ENCODE results near the gene HHLA2. TPM values are rescaled to one million over a fixed set of nuclear protein-coding genes. Genes with fewer than 3 reads are reported as not detected.

Gene HHLA2
- total RNA-seq, 2 donors from 2014 or later, result 0.82 to 2.6 TPM

DNA sequence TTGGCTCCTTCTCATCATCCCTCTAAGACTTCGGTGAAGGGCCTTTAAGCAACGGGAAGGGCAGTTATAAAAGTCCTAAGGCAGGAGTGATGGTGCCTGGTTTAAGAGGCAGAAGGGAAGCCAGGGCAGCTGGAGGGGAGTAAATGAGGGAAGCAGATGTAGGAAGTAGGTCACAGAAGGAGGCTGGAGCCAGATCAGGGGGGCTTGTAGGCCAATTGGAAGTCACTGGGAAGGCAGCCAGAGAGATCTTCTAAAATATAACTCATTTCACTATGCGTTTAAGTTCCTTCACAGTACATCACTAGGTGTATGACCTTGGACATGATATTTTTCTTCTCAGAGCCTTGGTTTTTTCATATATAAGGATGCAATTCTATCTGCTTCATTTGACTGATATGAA, 119.3 kb downstream of the HHLA2 start:
- intact Hi-C loops (cut with DNase I), result no loop called here
- Histone ChIP-seq H3K27me3 (replicated peaks; ENCODE audit: insufficient read depth) (no peaks in the 10 kb centered on the region), H3K4me1 (replicated peaks) (peaks cover 15% of the 10 kb centered on the region), H3K36me3 (no peaks in the 10 kb centered on the region), H3K4me3 (no peak overlapping the region), H3K27ac (no peak overlapping the region), H3K9me3 (no peaks in the 10 kb centered on the region)
- TF ChIP-seq POLR2A (IDR thresholded peaks at IDR 0.05), result no peak
- TF ChIP-seq, protein P1, sequence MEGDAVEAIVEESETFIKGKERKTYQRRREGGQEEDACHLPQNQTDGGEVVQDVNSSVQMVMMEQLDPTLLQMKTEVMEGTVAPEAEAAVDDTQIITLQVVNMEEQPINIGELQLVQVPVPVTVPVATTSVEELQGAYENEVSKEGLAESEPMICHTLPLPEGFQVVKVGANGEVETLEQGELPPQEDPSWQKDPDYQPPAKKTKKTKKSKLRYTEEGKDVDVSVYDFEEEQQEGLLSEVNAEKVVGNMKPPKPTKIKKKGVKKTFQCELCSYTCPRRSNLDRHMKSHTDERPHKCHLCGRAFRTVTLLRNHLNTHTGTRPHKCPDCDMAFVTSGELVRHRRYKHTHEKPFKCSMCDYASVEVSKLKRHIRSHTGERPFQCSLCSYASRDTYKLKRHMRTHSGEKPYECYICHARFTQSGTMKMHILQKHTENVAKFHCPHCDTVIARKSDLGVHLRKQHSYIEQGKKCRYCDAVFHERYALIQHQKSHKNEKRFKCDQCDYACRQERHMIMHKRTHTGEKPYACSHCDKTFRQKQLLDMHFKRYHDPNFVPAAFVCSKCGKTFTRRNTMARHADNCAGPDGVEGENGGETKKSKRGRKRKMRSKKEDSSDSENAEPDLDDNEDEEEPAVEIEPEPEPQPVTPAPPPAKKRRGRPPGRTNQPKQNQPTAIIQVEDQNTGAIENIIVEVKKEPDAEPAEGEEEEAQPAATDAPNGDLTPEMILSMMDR (IDR thresholded peaks at IDR 0.05), result no peak
- no peak for TF ChIP-seq POLR2AphosphoS5 (IDR thresholded peaks at IDR 0.05)
- WGBS, result 67% methylated on average over 3 of the region's 3 CpGs
- DNase-seq (ENCODE audit: low spot score), result no peak

- TF ChIP-seq, protein P1 (IDR thresholded peaks at IDR 0.05), result no peak
- TF ChIP-seq POLR2A (IDR thresholded peaks at IDR 0.05) (no peak), POLR2AphosphoS5 (IDR thresholded peaks at IDR 0.05) (no peak)
- no peak for DNase-seq (ENCODE audit: low spot score)
- H3K36me3 ChIP-seq, result no peaks in the 10 kb centered on the region
- no peak overlapping the region for H3K27ac ChIP-seq
- H3K4me3 ChIP-seq, result no peak overlapping the region
- peaks cover 9% of the 10 kb centered on the region for H3K4me1 ChIP-seq (replicated peaks)
- intact Hi-C loops (cut with DNase I), result no loop called here
- no peaks in the 10 kb centered on the region for H3K9me3 ChIP-seq
- WGBS, result 94% methylated on average over 4 of the region's 4 CpGs
- H3K27me3 ChIP-seq (replicated peaks; ENCODE audit: insufficient read depth), result no peaks in the 10 kb centered on the region
These were observed 119.9 kb downstream of the HHLA2 start for GRCh38 chr3:108416111-108416869.

DNA sequence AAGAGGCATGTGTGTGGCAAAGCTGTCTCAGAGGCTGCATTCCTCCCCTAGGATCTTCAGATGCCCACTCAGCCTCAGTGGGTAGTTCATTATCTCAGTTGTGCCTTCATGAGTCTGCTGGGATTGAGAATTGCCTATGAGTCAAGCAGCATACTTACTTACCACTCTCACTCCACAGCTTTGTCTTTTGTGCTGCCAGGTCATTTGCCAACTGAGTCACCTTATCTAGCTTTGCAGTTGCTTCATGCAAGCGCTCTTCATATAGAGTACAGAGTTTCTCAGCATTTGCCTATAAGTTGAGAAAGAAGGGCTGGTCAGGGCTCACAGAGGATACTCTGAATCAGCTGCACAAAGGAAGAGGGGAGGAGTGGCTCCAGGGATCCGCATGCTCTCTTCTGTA, 124.6 kb downstream of the HHLA2 start:
- Histone ChIP-seq H3K27me3 (replicated peaks; ENCODE audit: insufficient read depth) (no peaks in the 10 kb centered on the region), H3K9me3 (no peaks in the 10 kb centered on the region), H3K27ac (no peak overlapping the region), H3K4me1 (replicated peaks) (no peaks in the 10 kb centered on the region), H3K4me3 (no peak overlapping the region), H3K36me3 (no peaks in the 10 kb centered on the region)
- intact Hi-C loops (cut with DNase I), result no loop called here
- TF ChIP-seq, protein P1 (IDR thresholded peaks at IDR 0.05), result no peak
- DNase-seq (ENCODE audit: low spot score), result no peak
- 98% methylated on average over 2 of the region's 2 CpGs for WGBS

Other genes with a start within 250 kb of the HHLA2 start
- 100 to 1,000 TPM in 1 of 2 donors, 10 to 100 TPM in 1; 90.1 to 197 TPM for gene CD47, start 205.5 kb upstream of the HHLA2 start, total RNA-seq
- gene IFT57, start 74.1 kb upstream of the HHLA2 start, total RNA-seq, result 100 to 1,000 TPM in 1 of 2 donors, 10 to 100 TPM in 1; 88.8 to 163 TPM
- gene MYH15, start 214.0 kb downstream of the HHLA2 start, total RNA-seq, result under 1 TPM; 0.68 TPM

Data from prostate gland (tissue), 2 donors.